ENCODE data around the gene BIN1. TPM values are rescaled to one million over a fixed set of nuclear protein-coding genes. Genes with fewer than 3 reads are reported as not detected.

Gene BIN1
- total and polyA plus RNA-seq, 8 donors: 13.3 to 21.3 (median 16.2) TPM

GRCh38 chr2:127071901-127072328, 35.0 kb downstream of the BIN1 start:
- H3K9me3 ChIP-seq: no peaks in the 10 kb centered on the region
- WGBS, 2 donors: 84 to 85% methylated on average over 9 of the region's 9 CpGs
- no peak overlapping the region for H3K27ac ChIP-seq
- H3K4me1 ChIP-seq: no peaks in the 10 kb centered on the region
- H3K4me3 ChIP-seq: no peak overlapping the region
- no peak for DNase-seq
- intact Hi-C loops (cut with DNase I): no loop called here
- ATAC-seq: no peak
- TF ChIP-seq, protein P1, sequence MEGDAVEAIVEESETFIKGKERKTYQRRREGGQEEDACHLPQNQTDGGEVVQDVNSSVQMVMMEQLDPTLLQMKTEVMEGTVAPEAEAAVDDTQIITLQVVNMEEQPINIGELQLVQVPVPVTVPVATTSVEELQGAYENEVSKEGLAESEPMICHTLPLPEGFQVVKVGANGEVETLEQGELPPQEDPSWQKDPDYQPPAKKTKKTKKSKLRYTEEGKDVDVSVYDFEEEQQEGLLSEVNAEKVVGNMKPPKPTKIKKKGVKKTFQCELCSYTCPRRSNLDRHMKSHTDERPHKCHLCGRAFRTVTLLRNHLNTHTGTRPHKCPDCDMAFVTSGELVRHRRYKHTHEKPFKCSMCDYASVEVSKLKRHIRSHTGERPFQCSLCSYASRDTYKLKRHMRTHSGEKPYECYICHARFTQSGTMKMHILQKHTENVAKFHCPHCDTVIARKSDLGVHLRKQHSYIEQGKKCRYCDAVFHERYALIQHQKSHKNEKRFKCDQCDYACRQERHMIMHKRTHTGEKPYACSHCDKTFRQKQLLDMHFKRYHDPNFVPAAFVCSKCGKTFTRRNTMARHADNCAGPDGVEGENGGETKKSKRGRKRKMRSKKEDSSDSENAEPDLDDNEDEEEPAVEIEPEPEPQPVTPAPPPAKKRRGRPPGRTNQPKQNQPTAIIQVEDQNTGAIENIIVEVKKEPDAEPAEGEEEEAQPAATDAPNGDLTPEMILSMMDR (IDR thresholded peaks at IDR 0.05): no peak
- no peaks in the 10 kb centered on the region for H3K36me3 ChIP-seq
- FAIRE-seq: no peak
- no peaks in the 10 kb centered on the region for H3K27me3 ChIP-seq

DNA sequence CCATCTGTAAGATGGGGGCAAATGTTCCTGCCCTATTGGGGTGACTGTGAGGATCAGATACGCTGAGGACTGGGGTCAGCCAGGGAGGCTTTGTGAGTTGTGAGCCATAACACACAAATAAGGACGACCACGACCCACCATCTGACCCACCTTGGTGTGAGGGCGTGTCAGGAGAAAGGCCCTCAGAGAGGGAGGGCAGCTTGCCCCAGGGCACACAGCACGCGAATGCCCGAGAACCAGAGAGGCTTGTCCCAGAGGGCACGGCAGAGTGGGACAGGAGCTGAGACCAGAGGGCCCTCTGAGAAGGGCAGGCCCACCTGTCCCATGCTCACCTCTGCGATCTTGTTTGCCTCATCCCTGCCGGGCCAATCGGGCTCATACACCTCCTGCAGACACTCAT, 36.7 kb downstream of the BIN1 start:
- H3K4me3 ChIP-seq: no peak overlapping the region
- H3K27me3 ChIP-seq: no peaks in the 10 kb centered on the region
- intact Hi-C loops (cut with DNase I): no loop called here
- ATAC-seq: no peak
- H3K4me1 ChIP-seq: no peaks in the 10 kb centered on the region
- no peak overlapping the region for H3K27ac ChIP-seq
- DNase-seq: no peak
- H3K9me3 ChIP-seq: no peaks in the 10 kb centered on the region
- TF ChIP-seq, protein P1 (IDR thresholded peaks at IDR 0.05): no peak
- 88 to 89% methylated on average over 11 of the region's 11 CpGs for WGBS, 2 donors
- FAIRE-seq: no peak
- H3K36me3 ChIP-seq: no peaks in the 10 kb centered on the region

DNA sequence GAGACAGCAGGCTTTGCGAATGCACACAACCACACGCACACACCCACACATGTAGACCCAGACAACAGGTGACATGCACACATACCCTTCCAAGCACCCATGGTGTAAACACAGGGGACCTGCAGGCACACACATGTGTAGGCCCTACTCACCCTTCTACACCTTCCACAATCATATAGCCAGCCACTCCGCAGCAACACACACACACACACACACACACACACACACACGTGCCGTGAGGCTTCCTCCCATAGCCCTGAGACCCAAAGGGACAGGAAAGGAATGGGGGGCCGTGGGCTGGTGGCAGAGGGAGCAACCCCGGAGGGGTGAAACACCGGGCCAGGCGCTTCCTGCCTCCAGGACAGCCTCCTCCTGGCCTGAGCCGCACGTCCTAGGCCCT, 37.4 kb downstream of the BIN1 start:
- Histone ChIP-seq H3K27me3 (no peaks in the 10 kb centered on the region), H3K36me3 (no peaks in the 10 kb centered on the region), H3K27ac (no peak overlapping the region), H3K4me3 (no peak overlapping the region), H3K9me3 (no peaks in the 10 kb centered on the region), H3K4me1 (no peaks in the 10 kb centered on the region)
- intact Hi-C loops (cut with DNase I): no loop called here
- DNase-seq: no peak
- ATAC-seq: no peak
- 87 to 88% methylated on average over 11 of the region's 11 CpGs for WGBS, 2 donors
- TF ChIP-seq, protein P1 (IDR thresholded peaks at IDR 0.05): no peak
- no peak for FAIRE-seq

GRCh38 chr2:127069003-127069402, 38.0 kb downstream of the BIN1 start:
- H3K27ac ChIP-seq: no peak overlapping the region

DNA sequence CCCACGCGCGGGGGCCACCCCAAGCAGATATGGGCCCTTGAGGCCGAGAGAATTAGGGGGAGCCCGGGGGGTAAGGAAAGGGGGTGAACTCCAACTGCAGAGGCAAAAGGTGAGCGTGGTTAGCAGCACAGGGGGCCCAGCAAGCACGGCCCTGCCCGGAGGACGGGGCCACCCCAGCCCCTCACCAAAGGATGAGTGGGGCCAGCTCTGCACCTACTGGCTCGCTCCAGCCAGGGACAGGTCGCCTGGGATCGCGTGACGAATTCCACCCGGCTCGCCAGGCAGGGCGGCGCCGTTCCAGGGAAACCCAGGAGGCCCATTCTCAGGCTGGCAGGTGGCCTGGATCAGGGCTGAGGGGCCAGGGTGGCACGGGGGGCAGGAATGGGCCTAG, 38.6 kb downstream of the BIN1 start:
- Histone ChIP-seq H3K27me3 (no peaks in the 10 kb centered on the region), H3K27ac (no peak overlapping the region), H3K4me1 (no peaks in the 10 kb centered on the region), H3K36me3 (no peaks in the 10 kb centered on the region), H3K4me3 (no peak overlapping the region), H3K9me3 (no peaks in the 10 kb centered on the region)
- DNase-seq (no peak), ATAC-seq (no peak), FAIRE-seq (no peak)
- 93 to 98% methylated on average over 18 to 20 of the region's 20 CpGs for WGBS, 2 donors
- TF ChIP-seq, protein P1 (IDR thresholded peaks at IDR 0.05): no peak
- intact Hi-C loops (cut with DNase I): no loop called here

More at GRCh38 chr2:127069003-127069402, 38.0 kb downstream of the BIN1 start:
- DNase-seq (no peak), FAIRE-seq (no peak), ATAC-seq (no peak)
- Histone ChIP-seq H3K4me3 (no peak overlapping the region), H3K36me3 (no peaks in the 10 kb centered on the region), H3K4me1 (no peaks in the 10 kb centered on the region), H3K9me3 (no peaks in the 10 kb centered on the region), H3K27me3 (no peaks in the 10 kb centered on the region)
- intact Hi-C loops (cut with DNase I): no loop called here
- 89 to 90% methylated on average over 10 of the region's 10 CpGs for WGBS, 2 donors
- TF ChIP-seq, protein P1 (IDR thresholded peaks at IDR 0.05): no peak
